WTC11 (cell line): ENCODE data around the gene CHDH. TPM values are rescaled to one million over a fixed set of nuclear protein-coding genes. Genes with fewer than 3 reads are reported as not detected.

Source experiments
- ATAC-seq: fragments of 200-7000 bp; cut with Tn5 transposase; 2 replicates; pipeline ENCODE4 v1.10.0; 2021; ENCODE audit warnings: mild to moderate bottlenecking, moderate library complexity
- CTCF ChIA-PET: fragments of 300-600 bp; sonication (Branson Sonifier 250); formaldehyde crosslinking; loops from one replicate; lab custom pipeline; 2021; ENCODE audit warnings: antibody characterized with exemption; lab: Charles Lee
- POLR2A ChIA-PET: fragments of 350-600 bp; sonication (Branson Sonifier 250); formaldehyde crosslinking; loops from one replicate; lab custom pipeline; 2021; ENCODE audit warnings: antibody characterized with exemption; lab: Charles Lee
- DNase-seq: peaks from one replicate; pipeline ENCODE4 v3.0.0; 2021; ENCODE audit warnings: low spot score
- H3K27ac Mint-ChIP-seq: 2 replicates; pipeline ENCODE4 v1.8.0; 2021; ENCODE audit warnings: mixed read lengths
- H3K27me3 Mint-ChIP-seq: 2 replicates; pipeline ENCODE4 v1.8.0; 2021; ENCODE audit warnings: low read depth, mild to moderate bottlenecking, moderate library complexity, mixed read lengths
- H3K36me3 Mint-ChIP-seq: 2 replicates; pipeline ENCODE4 v1.8.0; 2021; ENCODE audit warnings: mixed read lengths
- H3K4me1 Mint-ChIP-seq: 2 replicates; pipeline ENCODE4 v1.8.0; 2022; ENCODE audit warnings: mixed read lengths
- H3K4me3 Mint-ChIP-seq: 2 replicates; pipeline ENCODE4 v1.8.0; 2021; ENCODE audit warnings: mild to moderate bottlenecking, moderate library complexity, mixed read lengths
- H3K9me3 Mint-ChIP-seq: 2 replicates; pipeline ENCODE4 v1.8.0; 2021; ENCODE audit warnings: mixed read lengths
- CBFB ChIP-seq: sonication (generic); formaldehyde crosslinking; IDR thresholded peaks from 2 replicates; pipeline ENCODE4 v1.8.1; 2022; ENCODE audit warnings: mild to moderate bottlenecking, low read depth, missing genetic modification reagents
- FOXK1 ChIP-seq: sonication (generic); formaldehyde crosslinking; IDR thresholded peaks from 2 replicates; pipeline ENCODE4 v1.8.0; 2022; ENCODE audit warnings: mild to moderate bottlenecking, moderate library complexity, missing genetic modification reagents
- GABPB1 ChIP-seq: sonication (generic); formaldehyde crosslinking; IDR thresholded peaks from 2 replicates; pipeline ENCODE4 v1.8.1; 2023; ENCODE audit warnings: mild to moderate bottlenecking, missing genetic modification reagents
- IRF2 ChIP-seq: sonication (generic); formaldehyde crosslinking; IDR thresholded peaks from 2 replicates; pipeline ENCODE4 v1.8.0; 2022; ENCODE audit warnings: low read depth, missing genetic modification reagents, borderline replicate concordance
- JUN ChIP-seq: sonication (generic); formaldehyde crosslinking; IDR thresholded peaks from 2 replicates; pipeline ENCODE4 v1.8.0; 2023; ENCODE audit warnings: mild to moderate bottlenecking, missing genetic modification reagents
- MYBL2 ChIP-seq: sonication (generic); formaldehyde crosslinking; IDR thresholded peaks from 2 replicates; pipeline ENCODE4 v1.8.1; 2023; ENCODE audit warnings: mild to moderate bottlenecking, moderate library complexity, missing genetic modification reagents
- NFATC4 ChIP-seq: fragments of 250-450 bp; sonication (Bioruptor Pico); IDR thresholded peaks from 2 replicates; pipeline ENCODE4 v1.9.0; 2021; ENCODE audit warnings: mild to moderate bottlenecking
- NFE2L1 ChIP-seq: sonication (generic); formaldehyde crosslinking; IDR thresholded peaks from 2 replicates; pipeline ENCODE4 v1.8.1; 2023; ENCODE audit warnings: missing genetic modification reagents
- PRRX2 ChIP-seq: fragments of 250-450 bp; sonication (Bioruptor Pico); IDR thresholded peaks from 2 replicates; pipeline ENCODE4 v1.8.0; 2021; ENCODE audit warnings: mild to moderate bottlenecking
- RORB ChIP-seq: fragments of 250-450 bp; sonication (Bioruptor Pico); IDR thresholded peaks from 2 replicates; pipeline ENCODE4 v1.9.0; 2021; ENCODE audit warnings: mild to moderate bottlenecking
- TCF7 ChIP-seq: sonication (generic); formaldehyde crosslinking; IDR thresholded peaks from 2 replicates; pipeline ENCODE4 v1.8.0; 2022; ENCODE audit warnings: mild to moderate bottlenecking, low read depth, missing genetic modification reagents, moderate library complexity
- ZNF232 ChIP-seq: sonication (generic); formaldehyde crosslinking; IDR thresholded peaks from 2 replicates; pipeline ENCODE4 v1.8.0; 2022; ENCODE audit warnings: mild to moderate bottlenecking, missing genetic modification reagents
- ZNF263 ChIP-seq: sonication (generic); formaldehyde crosslinking; IDR thresholded peaks from 2 replicates; pipeline ENCODE4 v1.8.1; 2022; ENCODE audit warnings: low read depth, mild to moderate bottlenecking, moderate library complexity, missing genetic modification reagents
- ZNF416 ChIP-seq: fragments of 250-450 bp; sonication (Bioruptor Pico); IDR thresholded peaks from 2 replicates; pipeline ENCODE4 v1.9.0; 2021; ENCODE audit warnings: mild to moderate bottlenecking, inconsistent platforms
- total RNA-seq: library from RNA; stranded (reverse); gene quantifications from 3 replicates; pipeline ENCODE4 v1.2.3, GENCODE V29; 2021
- TF ChIP-seq, protein P1 (sequence below): sonication (generic); formaldehyde crosslinking; IDR thresholded peaks from 2 replicates; pipeline ENCODE4 v1.8.0; 2022; ENCODE audit warnings: mild to moderate bottlenecking, missing genetic modification reagents
- TF ChIP-seq, protein P2 (sequence below): fragments of 250-450 bp; sonication (Bioruptor Pico); IDR thresholded peaks from 2 replicates; pipeline ENCODE4 v1.9.0; 2021; ENCODE audit warnings: mild to moderate bottlenecking, borderline replicate concordance
- TF ChIP-seq, protein P3 (sequence below): sonication (generic); formaldehyde crosslinking; IDR thresholded peaks from 2 replicates; pipeline ENCODE4 v1.8.1; 2022; ENCODE audit warnings: low read depth, missing genetic modification reagents, borderline replicate concordance
- TF ChIP-seq, protein P4 (sequence below): sonication (generic); formaldehyde crosslinking; conservative IDR thresholded peaks from 2 replicates; pipeline ENCODE4 v1.8.1; 2023; ENCODE audit warnings: mild to moderate bottlenecking, low read depth, missing genetic modification reagents, moderate library complexity
- TF ChIP-seq, protein P5 (sequence below): fragments of 250-450 bp; sonication (Bioruptor Pico); IDR thresholded peaks from 2 replicates; pipeline ENCODE4 v2.1.2; 2022; ENCODE audit warnings: mild to moderate bottlenecking, moderate library complexity

The CHDH gene
- total RNA-seq, 1 experiment from 2014 or later, result 11.7 TPM

DNA sequence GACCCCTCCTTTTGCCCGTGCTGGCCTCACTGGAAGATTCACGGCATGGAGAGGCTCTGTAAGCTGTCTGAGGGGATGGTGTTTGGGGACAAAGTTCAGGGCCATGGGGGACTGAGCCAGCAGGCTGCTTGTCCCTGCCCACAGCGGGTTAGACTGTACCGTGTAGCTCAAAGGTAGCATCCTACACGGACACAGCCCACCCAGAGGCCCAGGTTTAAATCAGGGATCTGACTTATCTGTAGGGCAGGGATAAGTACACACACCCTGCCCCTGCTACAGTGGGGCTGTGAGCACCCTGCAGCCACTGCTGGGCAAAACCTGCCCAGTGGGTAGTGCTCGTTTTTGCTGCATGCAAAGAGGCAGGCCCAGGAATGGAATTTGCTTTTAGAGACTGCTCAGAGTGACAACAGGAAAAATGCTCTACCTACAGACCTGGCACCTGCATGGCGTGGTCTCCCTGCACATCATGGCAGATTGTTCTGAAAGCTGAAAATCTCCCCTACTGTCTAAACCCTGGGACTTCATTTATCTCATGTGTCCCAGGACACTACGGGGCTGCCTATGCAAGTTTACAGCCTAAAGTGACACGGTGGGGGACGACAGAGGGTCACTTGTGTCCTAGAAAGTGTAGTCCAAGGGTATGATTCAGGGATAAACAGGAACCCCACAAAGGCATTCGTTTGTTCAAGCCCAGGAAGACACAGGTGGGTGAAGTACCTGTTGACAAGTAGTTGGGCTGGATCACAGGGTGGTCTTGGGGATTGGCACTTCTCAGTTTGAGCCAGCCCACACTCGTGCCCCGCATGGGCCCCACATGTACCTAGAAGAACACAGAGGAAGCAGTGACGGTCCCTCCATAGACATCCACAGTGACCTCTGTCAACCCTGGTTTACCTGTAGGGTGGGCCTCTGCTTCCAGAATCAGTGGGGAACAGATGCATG lies 27.7 kb downstream of the CHDH start:
- TF ChIP-seq PRRX2 (CRISPR knock-in tag) (no peak), GABPB1 (CRISPR knock-in tag) (peak; percentile 51; the same call in 1 of the 2 replicates), FOXK1 (CRISPR knock-in tag) (no peak)
- POLR2A ChIA-PET, result no interaction called here
- CTCF ChIA-PET, result no interaction called here
- H3K27me3 Mint-ChIP-seq, result no peaks in the 10 kb centered on the region
- no peak overlapping the region for H3K27ac Mint-ChIP-seq
- H3K9me3 Mint-ChIP-seq, result no peaks in the 10 kb centered on the region
- no peaks in the 10 kb centered on the region; the same call in 1 of the 2 replicates for H3K36me3 Mint-ChIP-seq
- DNase-seq (no peak), ATAC-seq (no peak)
- no peak overlapping the region for H3K4me3 Mint-ChIP-seq
- no peaks in the 10 kb centered on the region for H3K4me1 Mint-ChIP-seq

DNA sequence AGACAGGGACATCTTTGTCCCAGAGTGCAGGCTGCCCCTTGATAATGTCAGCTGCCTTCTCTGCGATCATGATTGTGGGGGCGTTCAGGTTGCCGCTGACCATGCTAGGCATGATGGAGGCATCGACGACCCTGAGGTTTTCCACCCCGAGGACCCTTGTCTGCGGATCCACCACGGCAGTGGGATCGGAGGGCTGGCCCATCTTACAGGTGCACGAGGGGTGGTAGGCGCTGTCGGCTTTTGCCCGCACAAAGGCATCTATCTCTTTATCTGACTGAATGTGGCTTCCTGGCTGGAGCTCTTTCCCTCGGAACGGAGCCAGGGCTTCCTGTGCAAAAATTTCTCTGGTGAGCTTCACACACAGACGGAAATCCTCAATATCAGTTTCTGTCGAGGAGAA lies 28.4 kb downstream of the CHDH start:
- no peaks in the 10 kb centered on the region for H3K27me3 Mint-ChIP-seq
- H3K36me3 Mint-ChIP-seq, result no peaks in the 10 kb centered on the region; the same call in 1 of the 2 replicates
- H3K9me3 Mint-ChIP-seq, result no peaks in the 10 kb centered on the region
- no peak for DNase-seq
- no peak overlapping the region for H3K27ac Mint-ChIP-seq
- ChIA-PET POLR2A (no interaction called here), CTCF (no interaction called here)
- no peaks in the 10 kb centered on the region for H3K4me1 Mint-ChIP-seq
- no peak for ATAC-seq
- no peak for TF ChIP-seq JUN
- TF ChIP-seq, protein P1, sequence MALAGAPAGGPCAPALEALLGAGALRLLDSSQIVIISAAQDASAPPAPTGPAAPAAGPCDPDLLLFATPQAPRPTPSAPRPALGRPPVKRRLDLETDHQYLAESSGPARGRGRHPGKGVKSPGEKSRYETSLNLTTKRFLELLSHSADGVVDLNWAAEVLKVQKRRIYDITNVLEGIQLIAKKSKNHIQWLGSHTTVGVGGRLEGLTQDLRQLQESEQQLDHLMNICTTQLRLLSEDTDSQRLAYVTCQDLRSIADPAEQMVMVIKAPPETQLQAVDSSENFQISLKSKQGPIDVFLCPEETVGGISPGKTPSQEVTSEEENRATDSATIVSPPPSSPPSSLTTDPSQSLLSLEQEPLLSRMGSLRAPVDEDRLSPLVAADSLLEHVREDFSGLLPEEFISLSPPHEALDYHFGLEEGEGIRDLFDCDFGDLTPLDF (CRISPR knock-in tag), result no peak
- TF ChIP-seq, protein P2, sequence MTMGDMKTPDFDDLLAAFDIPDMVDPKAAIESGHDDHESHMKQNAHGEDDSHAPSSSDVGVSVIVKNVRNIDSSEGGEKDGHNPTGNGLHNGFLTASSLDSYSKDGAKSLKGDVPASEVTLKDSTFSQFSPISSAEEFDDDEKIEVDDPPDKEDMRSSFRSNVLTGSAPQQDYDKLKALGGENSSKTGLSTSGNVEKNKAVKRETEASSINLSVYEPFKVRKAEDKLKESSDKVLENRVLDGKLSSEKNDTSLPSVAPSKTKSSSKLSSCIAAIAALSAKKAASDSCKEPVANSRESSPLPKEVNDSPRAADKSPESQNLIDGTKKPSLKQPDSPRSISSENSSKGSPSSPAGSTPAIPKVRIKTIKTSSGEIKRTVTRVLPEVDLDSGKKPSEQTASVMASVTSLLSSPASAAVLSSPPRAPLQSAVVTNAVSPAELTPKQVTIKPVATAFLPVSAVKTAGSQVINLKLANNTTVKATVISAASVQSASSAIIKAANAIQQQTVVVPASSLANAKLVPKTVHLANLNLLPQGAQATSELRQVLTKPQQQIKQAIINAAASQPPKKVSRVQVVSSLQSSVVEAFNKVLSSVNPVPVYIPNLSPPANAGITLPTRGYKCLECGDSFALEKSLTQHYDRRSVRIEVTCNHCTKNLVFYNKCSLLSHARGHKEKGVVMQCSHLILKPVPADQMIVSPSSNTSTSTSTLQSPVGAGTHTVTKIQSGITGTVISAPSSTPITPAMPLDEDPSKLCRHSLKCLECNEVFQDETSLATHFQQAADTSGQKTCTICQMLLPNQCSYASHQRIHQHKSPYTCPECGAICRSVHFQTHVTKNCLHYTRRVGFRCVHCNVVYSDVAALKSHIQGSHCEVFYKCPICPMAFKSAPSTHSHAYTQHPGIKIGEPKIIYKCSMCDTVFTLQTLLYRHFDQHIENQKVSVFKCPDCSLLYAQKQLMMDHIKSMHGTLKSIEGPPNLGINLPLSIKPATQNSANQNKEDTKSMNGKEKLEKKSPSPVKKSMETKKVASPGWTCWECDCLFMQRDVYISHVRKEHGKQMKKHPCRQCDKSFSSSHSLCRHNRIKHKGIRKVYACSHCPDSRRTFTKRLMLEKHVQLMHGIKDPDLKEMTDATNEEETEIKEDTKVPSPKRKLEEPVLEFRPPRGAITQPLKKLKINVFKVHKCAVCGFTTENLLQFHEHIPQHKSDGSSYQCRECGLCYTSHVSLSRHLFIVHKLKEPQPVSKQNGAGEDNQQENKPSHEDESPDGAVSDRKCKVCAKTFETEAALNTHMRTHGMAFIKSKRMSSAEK (CRISPR knock-in tag), result no peak
- TF ChIP-seq ZNF263 (CRISPR knock-in tag), result no peak
- no peak for TF ChIP-seq NFE2L1 (CRISPR knock-in tag)
- TF ChIP-seq CBFB, result no peak
- TF ChIP-seq TCF7 (CRISPR knock-in tag), result no peak
- TF ChIP-seq NFATC4 (CRISPR knock-in tag), result no peak
- TF ChIP-seq, protein P3, sequence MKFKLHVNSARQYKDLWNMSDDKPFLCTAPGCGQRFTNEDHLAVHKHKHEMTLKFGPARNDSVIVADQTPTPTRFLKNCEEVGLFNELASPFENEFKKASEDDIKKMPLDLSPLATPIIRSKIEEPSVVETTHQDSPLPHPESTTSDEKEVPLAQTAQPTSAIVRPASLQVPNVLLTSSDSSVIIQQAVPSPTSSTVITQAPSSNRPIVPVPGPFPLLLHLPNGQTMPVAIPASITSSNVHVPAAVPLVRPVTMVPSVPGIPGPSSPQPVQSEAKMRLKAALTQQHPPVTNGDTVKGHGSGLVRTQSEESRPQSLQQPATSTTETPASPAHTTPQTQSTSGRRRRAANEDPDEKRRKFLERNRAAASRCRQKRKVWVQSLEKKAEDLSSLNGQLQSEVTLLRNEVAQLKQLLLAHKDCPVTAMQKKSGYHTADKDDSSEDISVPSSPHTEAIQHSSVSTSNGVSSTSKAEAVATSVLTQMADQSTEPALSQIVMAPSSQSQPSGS (CRISPR knock-in tag), result no peak
- TF ChIP-seq, protein P4, sequence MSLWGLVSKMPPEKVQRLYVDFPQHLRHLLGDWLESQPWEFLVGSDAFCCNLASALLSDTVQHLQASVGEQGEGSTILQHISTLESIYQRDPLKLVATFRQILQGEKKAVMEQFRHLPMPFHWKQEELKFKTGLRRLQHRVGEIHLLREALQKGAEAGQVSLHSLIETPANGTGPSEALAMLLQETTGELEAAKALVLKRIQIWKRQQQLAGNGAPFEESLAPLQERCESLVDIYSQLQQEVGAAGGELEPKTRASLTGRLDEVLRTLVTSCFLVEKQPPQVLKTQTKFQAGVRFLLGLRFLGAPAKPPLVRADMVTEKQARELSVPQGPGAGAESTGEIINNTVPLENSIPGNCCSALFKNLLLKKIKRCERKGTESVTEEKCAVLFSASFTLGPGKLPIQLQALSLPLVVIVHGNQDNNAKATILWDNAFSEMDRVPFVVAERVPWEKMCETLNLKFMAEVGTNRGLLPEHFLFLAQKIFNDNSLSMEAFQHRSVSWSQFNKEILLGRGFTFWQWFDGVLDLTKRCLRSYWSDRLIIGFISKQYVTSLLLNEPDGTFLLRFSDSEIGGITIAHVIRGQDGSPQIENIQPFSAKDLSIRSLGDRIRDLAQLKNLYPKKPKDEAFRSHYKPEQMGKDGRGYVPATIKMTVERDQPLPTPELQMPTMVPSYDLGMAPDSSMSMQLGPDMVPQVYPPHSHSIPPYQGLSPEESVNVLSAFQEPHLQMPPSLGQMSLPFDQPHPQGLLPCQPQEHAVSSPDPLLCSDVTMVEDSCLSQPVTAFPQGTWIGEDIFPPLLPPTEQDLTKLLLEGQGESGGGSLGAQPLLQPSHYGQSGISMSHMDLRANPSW (CRISPR knock-in tag), result no peak
- no peak for TF ChIP-seq ZNF232
- no peak for TF ChIP-seq ZNF416 (CRISPR knock-in tag)
- TF ChIP-seq MYBL2 (CRISPR knock-in tag), result no peak
- TF ChIP-seq IRF2 (CRISPR knock-in tag), result no peak
- TF ChIP-seq, protein P5, sequence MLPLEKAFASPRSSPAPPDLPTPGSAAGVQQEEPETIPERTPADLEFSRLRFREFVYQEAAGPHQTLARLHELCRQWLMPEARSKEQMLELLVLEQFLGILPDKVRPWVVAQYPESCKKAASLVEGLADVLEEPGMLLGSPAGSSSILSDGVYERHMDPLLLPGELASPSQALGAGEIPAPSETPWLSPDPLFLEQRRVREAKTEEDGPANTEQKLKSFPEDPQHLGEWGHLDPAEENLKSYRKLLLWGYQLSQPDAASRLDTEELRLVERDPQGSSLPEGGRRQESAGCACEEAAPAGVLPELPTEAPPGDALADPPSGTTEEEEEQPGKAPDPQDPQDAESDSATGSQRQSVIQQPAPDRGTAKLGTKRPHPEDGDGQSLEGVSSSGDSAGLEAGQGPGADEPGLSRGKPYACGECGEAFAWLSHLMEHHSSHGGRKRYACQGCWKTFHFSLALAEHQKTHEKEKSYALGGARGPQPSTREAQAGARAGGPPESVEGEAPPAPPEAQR, result no peak
- TF ChIP-seq RORB, result no peak
- H3K4me3 Mint-ChIP-seq, result no peak overlapping the region
